ENCODE data around the gene HSPH1. TPM values are rescaled to one million over a fixed set of nuclear protein-coding genes. Genes with fewer than 3 reads are reported as not detected.

Gene HSPH1
- total and polyA plus RNA-seq, 2 of the 13 experiments (the other 11 are each of a cell fraction or from before 2014, with no cell fraction given), result 13.0 to 62.9 TPM

GRCh38 chr13:31162151-31163008 lies 676 bp upstream of the HSPH1 start (continued):
- no peak for TF ChIP-seq ZNF513 (CRISPR knock-in tag; conservative IDR thresholded peaks at IDR 0.05)
- TF ChIP-seq GTF2F1 (IDR thresholded peaks at IDR 0.05; ENCODE audit: low read length), result no peak
- TF ChIP-seq GABPB1 (CRISPR knock-in tag; IDR thresholded peaks at IDR 0.05), result peak; percentile 86
- TF ChIP-seq TOPORS (CRISPR knock-in tag; IDR thresholded peaks at IDR 0.05), result no peak
- 0 out of 2 replicates have a peak, but pooled peaks have one; percentile 36 for TF ChIP-seq ZNF597 (CRISPR knock-in tag; IDR thresholded peaks at IDR 0.05)
- no peak for TF ChIP-seq NR1H2 (CRISPR knock-in tag; IDR thresholded peaks at IDR 0.05; ENCODE audit: borderline replicate concordance, low read depth)
- TF ChIP-seq, protein P1, sequence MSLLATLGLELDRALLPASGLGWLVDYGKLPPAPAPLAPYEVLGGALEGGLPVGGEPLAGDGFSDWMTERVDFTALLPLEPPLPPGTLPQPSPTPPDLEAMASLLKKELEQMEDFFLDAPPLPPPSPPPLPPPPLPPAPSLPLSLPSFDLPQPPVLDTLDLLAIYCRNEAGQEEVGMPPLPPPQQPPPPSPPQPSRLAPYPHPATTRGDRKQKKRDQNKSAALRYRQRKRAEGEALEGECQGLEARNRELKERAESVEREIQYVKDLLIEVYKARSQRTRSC (CRISPR knock-in tag; IDR thresholded peaks at IDR 0.05; ENCODE audit: low read depth), result no peak
- TF ChIP-seq CC2D1A (CRISPR knock-in tag; IDR thresholded peaks at IDR 0.05), result no peak
- no peak for TF ChIP-seq BORCS8-MEF2B (CRISPR knock-in tag; IDR thresholded peaks at IDR 0.05)
- no peak for TF ChIP-seq ZNF549 (CRISPR knock-in tag; IDR thresholded peaks at IDR 0.05)
- TF ChIP-seq IRF2 (CRISPR knock-in tag; IDR thresholded peaks at IDR 0.05), result 0 out of 2 replicates have a peak, but pooled peaks have one; percentile 69
- no peak for TF ChIP-seq ZNF256 (CRISPR knock-in tag; conservative IDR thresholded peaks at IDR 0.05)
- no peak for TF ChIP-seq ZNF12 (CRISPR knock-in tag; IDR thresholded peaks at IDR 0.05)
- no peak for TF ChIP-seq NFRKB (IDR thresholded peaks at IDR 0.05)
- TF ChIP-seq ASH2L (IDR thresholded peaks at IDR 0.05; ENCODE audit: insufficient read length, low read depth, low read length), result no peak
- no peak for TF ChIP-seq ZNF781 (CRISPR knock-in tag; IDR thresholded peaks at IDR 0.05; ENCODE audit: borderline replicate concordance, not compliant biosample characterization)
- no peak for TF ChIP-seq ZNF354B (CRISPR knock-in tag; IDR thresholded peaks at IDR 0.05)
- TF ChIP-seq ZNF34 (CRISPR knock-in tag; IDR thresholded peaks at IDR 0.05; ENCODE audit: borderline replicate concordance), result no peak
- TF ChIP-seq CHCHD3 (CRISPR knock-in tag; IDR thresholded peaks at IDR 0.05), result no peak
- peak; percentile 88 for TF ChIP-seq ATF1 (CRISPR knock-in tag; IDR thresholded peaks at IDR 0.05)
- no peak for TF ChIP-seq LRRFIP1 (CRISPR knock-in tag; conservative IDR thresholded peaks at IDR 0.05)
- peak; percentile 94 for TF ChIP-seq ZBTB21 (CRISPR knock-in tag; IDR thresholded peaks at IDR 0.05)
- peak; percentile 88 for TF ChIP-seq SAP130 (CRISPR knock-in tag; IDR thresholded peaks at IDR 0.05; ENCODE audit: low read depth)

All from HepG2 (cell line).